ENCODE results near the gene CDHR4.
A peak's percentile ranks its signal among the peaks of the same experiment; 100 is the strongest.
"Not testable (repeated sequence)": the region's sequence is repeated elsewhere in the genome, so short reads cannot be mapped to it uniquely, and the experiment has no call there.

Gene CDHR4

GRCh38 chr3:49803465-49804140, 3.9 kb upstream of the CDHR4 start:
- peak; percentile 43 for DNase-seq

- DNase-seq, result peak; percentile 90
These were observed 3.2 kb upstream of the CDHR4 start, which contains the start of gene INKA1 for GRCh38 chr3:49802719-49803464. Gene INKA1, plus strand, starts transcription at chr3:49803261. Its CDS starts 132 bp downstream, at chr3:49803393.

GRCh38 chr3:49801160-49801559, 1.5 kb upstream of the CDHR4 start:
- no peak for DNase-seq

GRCh38 chr3:49799105-49799504, 568 bp downstream of the CDHR4 start:
- DNase-seq, result no peak

- no peak for DNase-seq
These were observed 4.5 kb downstream of the CDHR4 start for GRCh38 chr3:49794926-49795905.

- DNase-seq, result no peak
These were observed 5.2 kb downstream of the CDHR4 start for GRCh38 chr3:49794431-49794830.

GRCh38 chr3:49793486-49794085, 6.1 kb downstream of the CDHR4 start:
- no peak for DNase-seq

GRCh38 chr3:49792371-49793150, 7.1 kb downstream of the CDHR4 start:
- DNase-seq, result no peak

- DNase-seq, result no peak
These were observed 8.1 kb downstream of the CDHR4 start for GRCh38 chr3:49791571-49791970.

GRCh38 chr3:49790626-49791411, 8.9 kb downstream of the CDHR4 start:
- no peak for DNase-seq

- no peak for DNase-seq
These were observed 11.6 kb downstream of the CDHR4 start for GRCh38 chr3:49788056-49788455.

- DNase-seq, result no peak
These were observed 12.1 kb downstream of the CDHR4 start for GRCh38 chr3:49787536-49787935.

- no peak for DNase-seq
These were observed 12.6 kb downstream of the CDHR4 start for GRCh38 chr3:49787182-49787464.

GRCh38 chr3:49786357-49787181, 13.1 kb downstream of the CDHR4 start, which contains the start of gene IP6K1:
Gene IP6K1, minus strand, starts transcription at chr3:49786542. Its CDS starts 38,502 bp downstream, at chr3:49748040.
- DNase-seq, result peak; percentile 100

- DNase-seq, result peak; percentile 45
These were observed 13.9 kb downstream of the CDHR4 start for GRCh38 chr3:49785565-49786356.

- not testable (repeated sequence) for DNase-seq
These were observed 17.4 kb downstream of the CDHR4 start for GRCh38 chr3:49782277-49782676.

GRCh38 chr3:49781415-49782199, 18.1 kb downstream of the CDHR4 start:
- no peak for DNase-seq

GRCh38 chr3:49780975-49781365, 18.7 kb downstream of the CDHR4 start:
- DNase-seq, result not testable (repeated sequence)
